ENCODE results near the gene L1CAM. TPM values are rescaled to one million over a fixed set of nuclear protein-coding genes. Genes with fewer than 3 reads are reported as not detected.

L1CAM gene
- total and polyA plus RNA-seq, 8 donors = 0.84 to 3.9 (median 1.2) TPM

DNA sequence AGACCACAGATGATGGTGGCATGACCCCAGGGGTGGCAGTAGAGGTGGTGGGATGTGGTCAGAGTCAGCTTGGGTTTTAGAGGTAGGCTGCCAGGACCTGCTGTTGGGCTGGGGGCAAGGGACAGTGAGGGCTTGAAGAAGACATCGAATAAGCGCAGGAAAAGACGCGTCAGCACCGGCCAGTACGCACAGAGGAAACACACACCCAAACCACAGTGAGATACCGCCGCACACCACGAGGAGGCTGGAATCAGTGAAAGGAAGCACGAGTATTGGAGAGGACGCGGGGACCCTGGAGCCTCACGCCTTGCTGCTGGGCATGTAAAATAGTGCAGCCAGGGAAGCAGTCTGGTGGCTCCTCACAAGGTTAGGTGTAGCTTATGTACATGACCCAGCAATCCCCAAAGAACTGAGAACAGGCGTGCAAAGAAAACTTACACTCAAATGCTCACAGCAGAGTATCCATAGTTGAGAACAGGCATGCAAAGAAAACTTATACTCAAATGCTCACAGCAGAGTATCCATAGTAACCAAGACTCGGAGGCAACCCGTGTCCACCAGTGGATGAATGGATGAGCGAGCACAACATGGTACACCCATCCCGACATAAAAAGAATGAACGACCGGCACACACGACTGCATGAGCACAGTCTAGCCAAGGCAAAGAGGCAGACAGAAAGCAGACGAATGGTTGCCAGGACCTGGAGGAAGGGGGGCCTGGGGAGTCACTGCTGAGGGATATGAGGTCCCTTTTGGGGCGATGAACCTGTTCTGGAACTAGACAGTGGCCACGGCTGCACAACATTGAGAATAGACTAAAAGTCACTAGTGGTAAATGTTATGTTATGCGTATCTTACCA is 68.9 kb downstream of the L1CAM start:
- intact Hi-C loops (cut with DNase I) = loop anchor here in 1 of 3 donors (10.0 kb wide), 1 partner anchor 58 kb away; no protein-coding TSS in a partner anchor
- no peak overlapping the region for H3K27ac ChIP-seq
- FAIRE-seq (no peak), DNase-seq (no peak), ATAC-seq (no peak)
- TF ChIP-seq, protein P1, sequence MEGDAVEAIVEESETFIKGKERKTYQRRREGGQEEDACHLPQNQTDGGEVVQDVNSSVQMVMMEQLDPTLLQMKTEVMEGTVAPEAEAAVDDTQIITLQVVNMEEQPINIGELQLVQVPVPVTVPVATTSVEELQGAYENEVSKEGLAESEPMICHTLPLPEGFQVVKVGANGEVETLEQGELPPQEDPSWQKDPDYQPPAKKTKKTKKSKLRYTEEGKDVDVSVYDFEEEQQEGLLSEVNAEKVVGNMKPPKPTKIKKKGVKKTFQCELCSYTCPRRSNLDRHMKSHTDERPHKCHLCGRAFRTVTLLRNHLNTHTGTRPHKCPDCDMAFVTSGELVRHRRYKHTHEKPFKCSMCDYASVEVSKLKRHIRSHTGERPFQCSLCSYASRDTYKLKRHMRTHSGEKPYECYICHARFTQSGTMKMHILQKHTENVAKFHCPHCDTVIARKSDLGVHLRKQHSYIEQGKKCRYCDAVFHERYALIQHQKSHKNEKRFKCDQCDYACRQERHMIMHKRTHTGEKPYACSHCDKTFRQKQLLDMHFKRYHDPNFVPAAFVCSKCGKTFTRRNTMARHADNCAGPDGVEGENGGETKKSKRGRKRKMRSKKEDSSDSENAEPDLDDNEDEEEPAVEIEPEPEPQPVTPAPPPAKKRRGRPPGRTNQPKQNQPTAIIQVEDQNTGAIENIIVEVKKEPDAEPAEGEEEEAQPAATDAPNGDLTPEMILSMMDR (IDR thresholded peaks at IDR 0.05) = no peak
- H3K27me3 ChIP-seq = peaks cover 0 to 17% (median 0%) of the 10 kb centered on the region in 4 donors
- H3K9me3 ChIP-seq = no peaks in the 10 kb centered on the region
- no peaks in the 10 kb centered on the region for H3K36me3 ChIP-seq
- no peaks in the 10 kb centered on the region for H3K4me1 ChIP-seq
- no peak overlapping the region for H3K4me3 ChIP-seq
- WGBS, 2 donors = 81 to 87% methylated on average over 25 of the region's 25 CpGs

DNA sequence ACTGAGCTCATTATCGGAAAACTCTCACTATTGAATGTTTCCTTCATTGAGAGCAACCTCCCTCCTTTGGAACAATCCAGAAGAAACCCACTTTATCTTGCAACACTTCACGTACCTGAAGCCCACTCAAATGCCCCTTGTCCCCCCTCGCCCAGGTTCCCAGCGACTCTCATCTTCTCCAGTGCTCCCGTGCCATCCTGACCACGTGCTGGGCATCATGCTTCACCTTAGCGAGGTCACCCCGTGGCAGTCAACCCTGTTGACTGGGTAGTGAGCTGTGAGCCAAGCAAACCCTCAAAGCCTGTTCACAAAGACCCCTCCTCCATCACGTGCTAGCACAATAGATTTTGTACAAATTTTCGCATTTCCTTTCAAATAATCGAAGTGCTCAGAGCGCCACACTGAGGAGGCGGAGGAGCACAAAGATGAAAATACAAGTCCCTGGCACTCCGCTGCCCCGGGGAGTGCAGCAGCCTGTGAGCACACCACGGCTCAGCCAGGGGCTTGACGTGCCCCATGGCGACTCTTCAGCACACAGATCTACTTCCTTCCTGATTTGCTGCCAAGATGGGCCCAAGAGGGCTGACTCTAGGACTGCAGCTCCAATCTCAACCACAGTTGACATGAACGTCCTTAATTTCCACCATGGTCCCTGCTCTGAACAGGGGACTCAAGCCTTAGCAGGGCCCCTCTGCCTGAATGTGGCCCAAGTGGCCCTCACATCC is 71.2 kb downstream of the L1CAM start:
- H3K9me3 ChIP-seq = no peaks in the 10 kb centered on the region
- ATAC-seq (no peak), FAIRE-seq (no peak), DNase-seq (no peak)
- TF ChIP-seq, protein P1 (IDR thresholded peaks at IDR 0.05) = no peak
- H3K4me1 ChIP-seq = no peaks in the 10 kb centered on the region
- intact Hi-C loops (cut with DNase I) = loop anchor here in 1 of 3 donors (10.0 kb wide), 1 partner anchor 60 kb away; no protein-coding TSS in a partner anchor
- 65 to 74% methylated on average over 19 of the region's 19 CpGs for WGBS, 2 donors
- H3K27me3 ChIP-seq = peaks cover 0 to 2% (median 0%) of the 10 kb centered on the region in 4 donors
- H3K4me3 ChIP-seq = no peak overlapping the region
- no peaks in the 10 kb centered on the region for H3K36me3 ChIP-seq
- no peak overlapping the region for H3K27ac ChIP-seq

DNA sequence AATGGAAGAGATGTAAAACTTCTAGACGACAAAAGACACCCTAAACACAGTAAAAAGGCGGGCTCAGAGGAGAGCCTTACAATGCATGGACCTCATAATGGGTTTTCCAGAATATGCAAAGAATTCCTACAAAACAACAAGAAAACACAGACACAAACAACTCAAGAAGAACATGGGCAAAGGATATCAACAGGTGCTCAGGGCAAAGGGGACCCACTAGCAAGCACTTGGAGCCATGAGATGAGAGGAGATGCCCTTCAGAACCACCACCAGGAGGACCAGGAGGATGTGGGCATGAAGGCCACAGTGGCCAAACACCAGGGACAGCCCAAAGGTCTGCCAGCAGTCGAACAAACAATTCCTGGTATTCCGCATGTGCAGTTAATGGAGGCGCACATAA is 72.8 kb downstream of the L1CAM start:
- TF ChIP-seq, protein P1 (IDR thresholded peaks at IDR 0.05) = no peak
- H3K9me3 ChIP-seq = no peaks in the 10 kb centered on the region
- no peaks in the 10 kb centered on the region for H3K4me1 ChIP-seq
- intact Hi-C loops (cut with DNase I) = loop anchor here in 1 of 3 donors (10.0 kb wide), 1 partner anchor 62 kb away; no protein-coding TSS in a partner anchor
- DNase-seq (no peak), FAIRE-seq (no peak), ATAC-seq (no peak)
- no peaks in the 10 kb centered on the region for H3K36me3 ChIP-seq
- no peak overlapping the region for H3K4me3 ChIP-seq
- WGBS, 2 donors = 77 to 91% methylated on average over 5 of the region's 5 CpGs
- no peak overlapping the region for H3K27ac ChIP-seq
- no peaks in the 10 kb centered on the region for H3K27me3 ChIP-seq

DNA sequence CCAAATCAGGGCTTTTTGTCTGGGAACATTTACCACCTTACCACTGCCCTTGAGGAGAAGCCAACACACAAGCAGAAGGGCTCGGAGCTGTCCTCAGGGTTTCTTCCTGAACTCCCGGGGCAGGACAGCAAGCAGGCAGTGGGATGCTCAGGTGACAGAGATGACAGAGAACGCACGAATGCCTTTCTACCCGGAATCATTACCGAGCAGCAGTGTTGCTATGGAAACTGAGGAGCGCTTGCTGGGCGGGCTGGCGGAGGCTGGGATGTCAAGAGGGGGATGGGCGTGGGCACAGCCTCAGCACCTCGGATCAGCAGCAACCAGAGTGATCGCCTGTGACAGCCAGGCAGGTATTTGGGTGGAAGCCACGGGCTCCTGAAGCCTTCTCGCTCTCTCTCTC is 73.8 kb downstream of the L1CAM start:
- Histone ChIP-seq H3K4me1 (no peaks in the 10 kb centered on the region), H3K27me3 (no peaks in the 10 kb centered on the region), H3K4me3 (no peak overlapping the region), H3K9me3 (no peaks in the 10 kb centered on the region), H3K36me3 (no peaks in the 10 kb centered on the region), H3K27ac (no peak overlapping the region)
- ATAC-seq = no peak
- intact Hi-C loops (cut with DNase I) = loop anchor here in 1 of 3 donors (10.0 kb wide), 1 partner anchor 63 kb away; no protein-coding TSS in a partner anchor
- WGBS, 2 donors = 34 to 51% methylated on average over 14 of the region's 14 CpGs
- DNase-seq = peak in 1 of 6 donors; percentile 28
- TF ChIP-seq, protein P1 (IDR thresholded peaks at IDR 0.05) = no peak
- no peak for FAIRE-seq

Other genes starting within 250 kb of the L1CAM start
- gene DUSP9, start 239.0 kb downstream of the L1CAM start, total RNA-seq = under 1 TPM in 3 of 6 donors, not detected in 3; 0.09 to 0.28 (median 0.14) TPM
- gene DUSP9, start 239.0 kb downstream of the L1CAM start, polyA plus RNA-seq = under 1 TPM in 1 of 2 donors, not detected in 1; 0.07 TPM
- under 1 TPM in 3 of 6 donors, not detected in 3; 0.35 to 0.67 (median 0.49) TPM for gene PNCK, start 212.4 kb downstream of the L1CAM start, total RNA-seq
- under 1 TPM; 0.28 to 0.99 TPM for gene PNCK, start 212.4 kb downstream of the L1CAM start, polyA plus RNA-seq
- 10 to 100 TPM in 4 of 6 donors, 1 to 10 TPM in 2; 8.4 to 15.8 (median 11.1) TPM for gene SLC6A8, start 198.2 kb downstream of the L1CAM start, total RNA-seq
- gene SLC6A8, start 198.2 kb downstream of the L1CAM start, polyA plus RNA-seq = 10 to 100 TPM; 12.3 to 14.4 TPM
- 100 to 1,000 TPM in 2 of 6 donors, 10 to 100 TPM in 4; 72.2 to 118 (median 88.4) TPM for gene BCAP31, start 161.8 kb downstream of the L1CAM start, total RNA-seq
- gene BCAP31, start 161.8 kb downstream of the L1CAM start, polyA plus RNA-seq = 10 to 100 TPM; 66.3 to 90.1 TPM
- 10 to 100 TPM in 3 of 6 donors, 1 to 10 TPM in 3; 5.8 to 13.2 (median 9.8) TPM for gene ABCD1, start 161.3 kb downstream of the L1CAM start, total RNA-seq
- gene ABCD1, start 161.3 kb downstream of the L1CAM start, polyA plus RNA-seq = 10 to 100 TPM in 1 of 2 donors, 1 to 10 TPM in 1; 6.7 to 11.9 TPM
- 1 to 10 TPM; 4.0 to 9.0 (median 5.2) TPM for gene PLXNB3, start 121.9 kb downstream of the L1CAM start, total RNA-seq
- 10 to 100 TPM; 22.9 to 28.6 TPM for gene PLXNB3, start 121.9 kb downstream of the L1CAM start, polyA plus RNA-seq
- gene SRPK3, start 105.1 kb downstream of the L1CAM start, total RNA-seq = under 1 TPM in 5 of 6 donors, not detected in 1; 0.12 to 0.38 (median 0.20) TPM
- 1 to 10 TPM; 1.0 to 1.5 TPM for gene SRPK3, start 105.1 kb downstream of the L1CAM start, polyA plus RNA-seq
- 10 to 100 TPM; 15.8 to 29.9 (median 23.0) TPM for gene IDH3G, start 91.8 kb downstream of the L1CAM start, total RNA-seq
- gene IDH3G, start 91.8 kb downstream of the L1CAM start, polyA plus RNA-seq = 10 to 100 TPM; 47.2 to 48.4 TPM
- 100 to 1,000 TPM; 368 to 471 (median 392) TPM for gene SSR4, start 91.5 kb downstream of the L1CAM start, total RNA-seq
- 100 to 1,000 TPM; 749 to 925 TPM for gene SSR4, start 91.5 kb downstream of the L1CAM start, polyA plus RNA-seq
- gene PDZD4, start 55.6 kb downstream of the L1CAM start, total RNA-seq = 1 to 10 TPM in 2 of 6 donors, under 1 TPM in 4; 0.79 to 2.4 (median 0.92) TPM
- 10 to 100 TPM in 1 of 2 donors, 1 to 10 TPM in 1; 8.4 to 15.2 TPM for gene PDZD4, start 55.6 kb downstream of the L1CAM start, polyA plus RNA-seq
- gene AVPR2, start 18.5 kb upstream of the L1CAM start, total RNA-seq = under 1 TPM; 0.12 to 0.58 (median 0.31) TPM
- 1 to 10 TPM; 1.3 TPM for gene AVPR2, start 18.5 kb upstream of the L1CAM start, polyA plus RNA-seq
- 10 to 100 TPM in 3 of 6 donors, 1 to 10 TPM in 3; 1.9 to 18.9 (median 8.9) TPM for gene ARHGAP4, start 40.1 kb upstream of the L1CAM start, total RNA-seq
- 10 to 100 TPM; 44.7 to 71.7 TPM for gene ARHGAP4, start 40.1 kb upstream of the L1CAM start, polyA plus RNA-seq
- 10 to 100 TPM; 24.5 to 49.0 (median 40.3) TPM for gene NAA10, start 48.9 kb upstream of the L1CAM start, total RNA-seq
- 100 to 1,000 TPM in 1 of 2 donors, 10 to 100 TPM in 1; 95.1 to 115 TPM for gene NAA10, start 48.9 kb upstream of the L1CAM start, polyA plus RNA-seq
- gene RENBP, start 58.5 kb upstream of the L1CAM start, total RNA-seq = 1 to 10 TPM in 4 of 6 donors, under 1 TPM in 2; 0.43 to 7.5 (median 1.6) TPM
- 1 to 10 TPM; 2.8 to 5.1 TPM for gene RENBP, start 58.5 kb upstream of the L1CAM start, polyA plus RNA-seq
- gene HCFC1, start 85.6 kb upstream of the L1CAM start, total RNA-seq = 10 to 100 TPM; 10.4 to 28.4 (median 17.0) TPM
- gene HCFC1, start 85.6 kb upstream of the L1CAM start, polyA plus RNA-seq = 10 to 100 TPM; 15.7 to 17.1 TPM
- 10 to 100 TPM in 2 of 6 donors, 1 to 10 TPM in 4; 5.7 to 12.4 (median 9.1) TPM for gene TMEM187, start 86.6 kb upstream of the L1CAM start, total RNA-seq
- gene TMEM187, start 86.6 kb upstream of the L1CAM start, polyA plus RNA-seq = 1 to 10 TPM; 5.2 to 7.8 TPM
- 100 to 1,000 TPM in 1 of 6 donors, 10 to 100 TPM in 5; 44.5 to 103 (median 64.6) TPM for gene IRAK1, start 133.7 kb upstream of the L1CAM start, total RNA-seq
- gene IRAK1, start 133.7 kb upstream of the L1CAM start, polyA plus RNA-seq = 10 to 100 TPM; 35.8 to 48.9 TPM
- 10 to 100 TPM; 21.3 to 30.8 (median 23.6) TPM for gene MECP2, start 211.5 kb upstream of the L1CAM start, total RNA-seq
- 10 to 100 TPM; 17.7 to 19.5 TPM for gene MECP2, start 211.5 kb upstream of the L1CAM start, polyA plus RNA-seq